Measurements from ENCODE around the gene MYBPC3. TPM values are rescaled to one million over a fixed set of nuclear protein-coding genes. Genes with fewer than 3 reads are reported as not detected.
"Not testable (repeated sequence)": the region's sequence is repeated elsewhere in the genome, so short reads cannot be mapped to it uniquely, and the experiment has no call there.

The MYBPC3 gene
- total RNA-seq, 4 donors from 2014 or later, result 0.06 to 0.17 TPM; not detected in 2

DNA sequence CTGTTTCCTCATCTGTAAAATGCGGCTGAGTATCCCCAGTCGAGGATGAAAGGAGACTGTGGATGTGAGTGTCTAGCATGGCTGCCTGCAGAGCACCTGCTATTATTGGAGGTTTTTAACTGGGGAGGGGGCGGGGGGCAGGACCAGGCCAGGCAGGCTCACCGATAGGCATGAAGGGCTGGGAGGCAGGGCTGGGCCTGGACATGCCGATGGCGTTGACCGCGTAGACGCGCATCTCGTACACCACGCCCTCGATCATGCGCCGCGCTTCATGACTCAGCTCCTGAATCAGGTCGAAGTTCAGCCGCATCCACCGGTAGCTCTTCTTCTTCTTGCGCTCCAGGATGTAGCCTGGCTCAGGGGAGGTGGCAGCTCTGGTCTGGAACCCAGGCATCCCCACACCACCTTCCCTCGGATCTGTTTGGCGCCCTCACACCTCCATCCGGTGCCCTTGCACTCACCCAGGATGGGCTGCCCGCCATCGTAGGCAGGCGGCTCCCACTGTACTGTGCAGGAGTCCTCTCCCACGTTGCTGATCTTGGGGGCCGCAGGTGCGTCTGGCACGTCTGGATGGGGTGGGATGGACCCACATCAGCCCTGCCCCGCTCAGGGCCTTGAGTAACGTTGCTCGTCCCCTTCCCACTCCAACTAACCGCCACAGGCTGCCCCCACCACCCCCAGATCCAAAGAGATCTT lies 15.1 kb downstream of the MYBPC3 start:
- 90% methylated on average over 34 of the region's 34 CpGs for WGBS
- intact Hi-C loops (cut with DNase I), result no loop called here
- H3K4me3 ChIP-seq, result no peak overlapping the region
- peaks cover 0 to 92% (median 0%) of the 10 kb centered on the region in 4 donors for H3K36me3 ChIP-seq
- H3K27ac ChIP-seq (replicated peaks in 1 of 4), result no peak overlapping the region
- no peak for TF ChIP-seq POLR2A (IDR thresholded peaks at IDR 0.05; ENCODE audit: low read depth)
- TF ChIP-seq POLR2AphosphoS5 (IDR thresholded peaks at IDR 0.05), result no peak
- TF ChIP-seq EP300 (IDR thresholded peaks at IDR 0.05), result no peak
- TF ChIP-seq, protein P1, sequence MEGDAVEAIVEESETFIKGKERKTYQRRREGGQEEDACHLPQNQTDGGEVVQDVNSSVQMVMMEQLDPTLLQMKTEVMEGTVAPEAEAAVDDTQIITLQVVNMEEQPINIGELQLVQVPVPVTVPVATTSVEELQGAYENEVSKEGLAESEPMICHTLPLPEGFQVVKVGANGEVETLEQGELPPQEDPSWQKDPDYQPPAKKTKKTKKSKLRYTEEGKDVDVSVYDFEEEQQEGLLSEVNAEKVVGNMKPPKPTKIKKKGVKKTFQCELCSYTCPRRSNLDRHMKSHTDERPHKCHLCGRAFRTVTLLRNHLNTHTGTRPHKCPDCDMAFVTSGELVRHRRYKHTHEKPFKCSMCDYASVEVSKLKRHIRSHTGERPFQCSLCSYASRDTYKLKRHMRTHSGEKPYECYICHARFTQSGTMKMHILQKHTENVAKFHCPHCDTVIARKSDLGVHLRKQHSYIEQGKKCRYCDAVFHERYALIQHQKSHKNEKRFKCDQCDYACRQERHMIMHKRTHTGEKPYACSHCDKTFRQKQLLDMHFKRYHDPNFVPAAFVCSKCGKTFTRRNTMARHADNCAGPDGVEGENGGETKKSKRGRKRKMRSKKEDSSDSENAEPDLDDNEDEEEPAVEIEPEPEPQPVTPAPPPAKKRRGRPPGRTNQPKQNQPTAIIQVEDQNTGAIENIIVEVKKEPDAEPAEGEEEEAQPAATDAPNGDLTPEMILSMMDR (IDR thresholded peaks at IDR 0.05), result no peak
- DNase-seq (ENCODE audit: extremely low spot score), result no peak
- H3K9me3 ChIP-seq, result no peaks in the 10 kb centered on the region
- peaks cover 0 to under 1% (median 0%) of the 10 kb centered on the region in 4 donors for H3K4me1 ChIP-seq
- no peaks in the 10 kb centered on the region for H3K27me3 ChIP-seq

DNA sequence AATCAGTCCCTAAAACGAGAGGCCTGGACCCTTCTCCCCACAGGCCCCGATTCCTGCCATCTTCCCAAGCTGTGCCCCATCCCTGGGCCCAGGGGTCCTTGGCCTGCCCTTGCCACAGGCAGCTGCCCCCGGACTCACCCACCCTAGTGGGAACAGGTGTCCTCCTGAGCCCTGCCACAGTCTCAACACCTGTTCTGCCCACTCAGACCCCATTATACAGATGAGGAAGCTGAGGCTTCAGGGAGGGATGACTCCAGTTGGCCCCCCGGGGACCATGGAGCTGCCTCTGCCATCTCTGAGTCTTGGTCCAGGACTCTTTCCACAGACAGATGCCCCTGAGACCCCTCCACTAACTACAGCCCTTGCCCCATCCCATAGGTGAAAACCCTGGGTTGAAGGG lies 15.9 kb downstream of the MYBPC3 start:
- peaks cover 0 to 93% (median 2%) of the 10 kb centered on the region in 4 donors for H3K36me3 ChIP-seq
- WGBS, result 81% methylated on average over 4 of the region's 4 CpGs

DNA sequence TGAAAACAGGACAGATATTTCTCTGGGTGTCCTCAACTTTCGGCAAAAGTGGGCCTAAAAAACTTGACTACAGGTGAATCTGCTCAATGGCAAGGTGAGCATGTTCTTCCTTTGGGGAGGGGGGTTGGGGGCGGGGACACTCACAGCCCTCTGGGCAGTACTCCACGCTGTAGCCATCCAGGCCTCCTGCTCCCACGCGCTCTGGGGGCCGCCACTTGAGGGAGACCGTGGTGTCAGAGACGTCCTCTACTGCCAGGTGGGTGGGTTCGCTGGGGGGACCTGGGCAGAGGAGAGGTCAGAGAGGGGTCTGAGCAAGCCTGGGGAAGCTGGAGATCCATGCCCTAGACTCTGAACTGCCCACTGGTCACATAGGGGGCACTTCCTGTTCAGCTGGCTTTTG lies 16.8 kb downstream of the MYBPC3 start:
- H3K9me3 ChIP-seq, result no peaks in the 10 kb centered on the region
- H3K4me3 ChIP-seq, result no peak overlapping the region
- DNase-seq (ENCODE audit: extremely low spot score), result no peak
- H3K36me3 ChIP-seq, result peaks cover 0 to 95% (median 6%) of the 10 kb centered on the region in 4 donors
- 100% methylated on average over 1 of the region's 9 CpGs for whole genome bisulfite sequencing
- peaks cover 0 to 11% (median 4%) of the 10 kb centered on the region in 4 donors for H3K4me1 ChIP-seq
- TF ChIP-seq POLR2AphosphoS5 (IDR thresholded peaks at IDR 0.05), result no peak
- TF ChIP-seq EP300 (IDR thresholded peaks at IDR 0.05), result no peak
- TF ChIP-seq, protein P1 (IDR thresholded peaks at IDR 0.05), result no peak
- TF ChIP-seq POLR2A (IDR thresholded peaks at IDR 0.05; ENCODE audit: low read depth), result no peak
- no peaks in the 10 kb centered on the region for H3K27me3 ChIP-seq
- H3K27ac ChIP-seq (replicated peaks in 1 of 4), result no peak overlapping the region
- intact Hi-C loops (cut with DNase I), result no loop called here

More for the DNA sequence above, 15.9 kb downstream of the MYBPC3 start:
- intact Hi-C loops (cut with DNase I), result no loop called here
- Histone ChIP-seq H3K4me3 (no peak overlapping the region), H3K27ac (replicated peaks in 1 of 4) (no peak overlapping the region), H3K9me3 (no peaks in the 10 kb centered on the region), H3K27me3 (no peaks in the 10 kb centered on the region), H3K4me1 (peaks cover 0 to 8% (median 2%) of the 10 kb centered on the region in 4 donors)
- no peak for DNase-seq (ENCODE audit: extremely low spot score)
- no peak for TF ChIP-seq EP300 (IDR thresholded peaks at IDR 0.05)
- TF ChIP-seq, protein P1 (IDR thresholded peaks at IDR 0.05), result no peak
- no peak for TF ChIP-seq POLR2AphosphoS5 (IDR thresholded peaks at IDR 0.05)
- no peak for TF ChIP-seq POLR2A (IDR thresholded peaks at IDR 0.05; ENCODE audit: low read depth)

DNA sequence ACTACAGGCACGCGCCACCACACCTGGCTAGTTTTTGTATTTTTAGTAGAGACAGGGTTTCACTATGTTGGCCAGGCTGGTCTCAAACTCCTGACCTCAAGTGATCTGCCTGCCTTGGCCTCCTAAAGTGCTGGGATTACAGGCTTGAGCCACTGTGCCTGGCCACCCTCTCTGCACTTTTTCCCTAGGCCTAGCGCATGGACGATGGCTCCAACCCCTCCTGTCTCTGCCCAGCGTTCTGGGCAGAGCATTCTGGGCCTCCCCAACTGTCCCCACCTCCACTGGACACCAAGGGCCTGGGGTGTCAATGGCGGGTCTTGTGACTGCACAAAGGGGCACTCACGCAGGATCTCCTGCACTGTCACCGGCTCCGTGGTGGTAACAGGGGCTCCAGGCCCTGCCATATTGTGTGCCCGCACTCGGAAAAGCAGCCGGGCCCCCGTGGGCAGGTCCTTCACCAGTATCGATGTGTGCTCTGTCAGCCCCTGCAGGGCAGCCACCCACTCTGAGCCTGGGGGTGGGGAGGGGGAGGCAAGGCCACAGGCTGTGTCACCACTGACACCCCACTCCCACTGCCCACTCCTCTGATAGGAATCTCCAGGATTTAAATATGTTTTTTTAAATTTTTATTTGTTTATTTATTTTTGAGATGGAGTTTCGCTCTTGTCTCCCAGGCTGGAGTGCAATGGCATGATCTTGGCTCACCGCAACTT lies 17.6 kb downstream of the MYBPC3 start:
- Histone ChIP-seq H3K4me1 (peaks cover 7 to 19% (median 13%) of the 10 kb centered on the region in 4 donors), H3K36me3 (peaks cover 0 to 87% (median 8%) of the 10 kb centered on the region in 4 donors)
- intact Hi-C loops (cut with DNase I); H3K27ac ChIP-seq (replicated peaks in 1 of 4); H3K27me3 ChIP-seq; H3K4me3 ChIP-seq; DNase-seq (ENCODE audit: extremely low spot score); H3K9me3 ChIP-seq: not testable (repeated sequence)
- WGBS, result 92% methylated on average over 11 of the region's 16 CpGs

- peaks cover 0 to 78% (median 12%) of the 10 kb centered on the region in 4 donors for H3K36me3 ChIP-seq
Observed at GRCh38 chr11:47333886-47334443, 18.5 kb downstream of the MYBPC3 start.

More at GRCh38 chr11:47333886-47334443, 18.5 kb downstream of the MYBPC3 start:
- no peak for DNase-seq (ENCODE audit: extremely low spot score)
- intact Hi-C loops (cut with DNase I), result no loop called here
- WGBS, result 93% methylated on average over 8 of the region's 8 CpGs
- Histone ChIP-seq H3K27ac (replicated peaks in 1 of 4) (no peak overlapping the region), H3K4me3 (no peak overlapping the region), H3K9me3 (no peaks in the 10 kb centered on the region), H3K4me1 (peaks cover 16 to 28% (median 21%) of the 10 kb centered on the region in 4 donors), H3K27me3 (no peaks in the 10 kb centered on the region)
- TF ChIP-seq, protein P1 (IDR thresholded peaks at IDR 0.05), result no peak
- no peak for TF ChIP-seq EP300 (IDR thresholded peaks at IDR 0.05)
- TF ChIP-seq POLR2AphosphoS5 (IDR thresholded peaks at IDR 0.05), result no peak
- no peak for TF ChIP-seq POLR2A (IDR thresholded peaks at IDR 0.05; ENCODE audit: low read depth)
